Vagina (tissue), 2 donors: ENCODE measurements around the gene MEA1.

Experiments
- POLR2AphosphoS5 ChIP-seq, 2 donors: sonication (generic); formaldehyde crosslinking; IDR thresholded peaks; one replicate each; pipeline ENCODE4 v1.9.0; 2017; ENCODE audit warnings: antibody characterized with exemption in 2 of 2, mild to moderate bottlenecking in 2 of 2, low read depth in 1 of 2; ENCODE audit not compliant: insufficient read depth in 1 of 2
- TF ChIP-seq, protein P1 (sequence below), 3 experiments: fragments of 450-650 bp in 2 of 3; fragments of 200-600 bp in 1 of 3; sonication (generic) in 1 of 3; IDR thresholded peaks; one replicate each; pipeline ENCODE4 v1.5.1; 2017 to 2019; ENCODE audit warnings: antibody characterized with exemption in 3 of 3, mild to moderate bottlenecking in 2 of 3, moderate library complexity in 2 of 3

DNA sequence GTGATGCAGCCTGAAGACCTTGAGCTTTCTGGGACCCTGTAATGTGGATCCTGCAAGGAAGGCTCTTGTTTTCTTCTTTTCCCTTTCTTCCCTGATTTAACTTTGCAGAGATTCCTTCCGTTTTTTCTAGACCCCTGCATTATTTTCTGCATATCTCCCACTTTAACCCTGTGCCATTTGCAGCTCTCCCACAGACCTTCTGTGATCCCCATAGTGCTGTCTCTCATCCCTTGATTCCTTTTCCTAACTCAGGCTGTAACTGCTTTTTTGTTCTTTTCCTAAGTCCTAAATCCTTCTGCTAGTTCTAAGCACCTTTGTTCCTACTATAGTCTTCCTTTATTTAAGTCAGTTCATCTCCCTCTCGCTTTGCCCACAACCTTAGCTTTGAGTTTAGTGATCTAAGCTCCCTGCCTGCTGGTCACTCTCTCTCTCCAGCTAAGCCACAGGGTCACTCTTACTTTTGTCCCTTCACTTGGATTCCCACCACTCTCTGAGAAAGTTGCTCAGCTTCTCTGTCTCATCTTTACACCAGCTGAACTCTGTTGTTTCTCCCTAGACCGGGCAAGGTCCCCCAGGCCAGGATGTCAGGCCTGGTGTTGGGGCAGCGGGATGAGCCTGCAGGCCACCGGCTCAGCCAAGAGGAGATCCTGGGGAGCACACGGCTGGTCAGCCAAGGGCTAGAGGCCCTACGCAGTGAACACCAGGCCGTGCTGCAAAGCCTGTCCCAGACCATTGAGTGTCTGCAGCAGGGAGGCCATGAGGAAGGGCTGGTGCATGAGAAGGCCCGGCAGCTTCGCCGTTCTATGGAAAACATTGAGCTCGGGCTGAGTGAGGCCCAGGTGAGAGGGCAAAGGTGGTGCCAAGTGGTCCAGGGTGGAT, 47.2 kb upstream of the MEA1 start:
- TF ChIP-seq POLR2AphosphoS5 (IDR thresholded peaks at IDR 0.05; ENCODE audit: insufficient read depth in 1 of 2, low read depth in 1 of 2): no peak
- TF ChIP-seq, protein P1, sequence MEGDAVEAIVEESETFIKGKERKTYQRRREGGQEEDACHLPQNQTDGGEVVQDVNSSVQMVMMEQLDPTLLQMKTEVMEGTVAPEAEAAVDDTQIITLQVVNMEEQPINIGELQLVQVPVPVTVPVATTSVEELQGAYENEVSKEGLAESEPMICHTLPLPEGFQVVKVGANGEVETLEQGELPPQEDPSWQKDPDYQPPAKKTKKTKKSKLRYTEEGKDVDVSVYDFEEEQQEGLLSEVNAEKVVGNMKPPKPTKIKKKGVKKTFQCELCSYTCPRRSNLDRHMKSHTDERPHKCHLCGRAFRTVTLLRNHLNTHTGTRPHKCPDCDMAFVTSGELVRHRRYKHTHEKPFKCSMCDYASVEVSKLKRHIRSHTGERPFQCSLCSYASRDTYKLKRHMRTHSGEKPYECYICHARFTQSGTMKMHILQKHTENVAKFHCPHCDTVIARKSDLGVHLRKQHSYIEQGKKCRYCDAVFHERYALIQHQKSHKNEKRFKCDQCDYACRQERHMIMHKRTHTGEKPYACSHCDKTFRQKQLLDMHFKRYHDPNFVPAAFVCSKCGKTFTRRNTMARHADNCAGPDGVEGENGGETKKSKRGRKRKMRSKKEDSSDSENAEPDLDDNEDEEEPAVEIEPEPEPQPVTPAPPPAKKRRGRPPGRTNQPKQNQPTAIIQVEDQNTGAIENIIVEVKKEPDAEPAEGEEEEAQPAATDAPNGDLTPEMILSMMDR (IDR thresholded peaks at IDR 0.05): no peak
